Iris pigment epithelial cell (primary cell): ENCODE data around the gene C4orf46.

Experiments
- DNase-seq: peaks from one replicate; pipeline ENCODE4 v3.0.0-alpha.2; 2011; ENCODE audit warnings: low read depth

C4orf46 gene

DNA sequence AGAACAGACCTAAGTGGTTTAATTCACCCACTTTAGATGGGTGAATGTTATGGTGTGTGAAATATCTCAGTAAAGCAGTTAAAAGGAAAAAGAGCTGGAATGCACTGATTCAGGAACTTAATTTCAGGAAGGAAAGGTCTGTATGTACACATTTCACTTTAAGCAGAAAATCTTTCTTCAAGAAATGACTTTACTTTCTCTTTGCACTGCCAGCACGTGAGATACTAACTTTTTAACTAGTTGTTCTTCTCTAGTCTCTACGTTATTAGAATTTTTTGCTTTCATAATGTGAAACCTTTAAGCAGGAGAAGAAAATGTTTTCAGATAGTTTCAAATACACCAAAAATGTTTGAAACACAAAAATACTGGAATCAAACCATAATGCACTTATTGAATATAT is 18.8 kb downstream of the C4orf46 start:
- no peak for DNase-seq

DNA sequence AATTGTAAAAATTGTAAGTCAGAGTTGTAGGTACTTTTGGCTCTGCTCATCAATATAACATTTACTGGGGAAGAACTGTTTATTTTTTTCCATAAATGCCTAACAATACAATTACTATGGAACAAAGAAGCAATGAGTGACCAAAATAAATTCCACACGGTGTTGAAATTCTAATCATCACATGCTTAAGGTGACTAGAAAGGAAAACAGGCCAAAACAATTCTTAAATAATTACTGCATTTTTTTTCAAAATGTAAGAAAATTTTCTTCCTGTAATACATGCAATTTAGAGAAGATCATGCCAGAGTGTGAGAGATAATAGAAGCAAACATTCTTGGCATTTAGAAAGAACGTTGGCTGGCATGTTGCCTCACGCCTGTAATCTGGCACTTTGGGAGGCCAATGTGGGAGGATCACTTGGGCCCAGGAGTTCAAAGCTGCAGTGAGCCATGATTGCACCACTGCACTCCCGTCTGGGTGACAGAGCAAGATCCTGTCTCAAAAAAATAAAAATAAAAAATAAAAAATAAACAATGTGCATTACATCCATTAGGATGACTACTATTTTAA is 22.5 kb downstream of the C4orf46 start:
- no peak for DNase-seq

DNA sequence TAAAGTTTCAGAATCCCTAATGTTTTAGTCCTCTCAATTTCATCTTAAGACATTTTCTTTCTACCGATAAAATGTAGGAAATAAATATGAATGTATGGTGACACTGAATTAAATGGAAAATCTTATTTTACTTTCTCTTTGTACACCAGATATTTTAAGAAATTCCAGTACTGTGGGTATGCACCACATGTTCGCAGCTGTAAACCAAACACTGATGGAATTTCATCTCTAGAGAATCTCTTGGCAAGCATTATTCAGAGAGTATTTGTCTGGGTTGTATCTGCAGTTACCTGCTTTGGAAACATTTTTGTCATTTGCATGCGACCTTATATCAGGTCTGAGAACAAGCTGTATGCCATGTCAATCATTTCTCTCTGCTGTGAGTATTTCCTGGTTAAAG is 26.9 kb downstream of the C4orf46 start:
- DNase-seq: no peak

DNA sequence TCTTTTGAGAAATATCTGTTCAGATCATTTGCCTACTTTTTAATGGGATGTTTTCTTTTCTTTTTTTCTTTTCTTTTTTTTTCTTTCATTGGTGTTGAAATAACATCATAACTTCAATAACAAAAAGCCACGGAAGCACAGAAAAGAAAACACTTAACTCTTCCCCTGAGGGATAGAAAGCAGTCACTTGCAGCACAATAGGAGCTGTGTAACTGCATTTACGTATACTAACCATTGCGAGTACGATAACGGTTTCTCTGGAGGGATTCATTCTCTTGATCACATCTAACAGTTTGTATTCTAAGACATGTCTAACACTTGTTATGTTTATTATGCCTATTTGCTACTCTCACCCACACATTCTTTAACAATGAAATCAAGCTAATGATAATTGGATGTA is 27.3 kb downstream of the C4orf46 start:
- no peak for DNase-seq

DNA sequence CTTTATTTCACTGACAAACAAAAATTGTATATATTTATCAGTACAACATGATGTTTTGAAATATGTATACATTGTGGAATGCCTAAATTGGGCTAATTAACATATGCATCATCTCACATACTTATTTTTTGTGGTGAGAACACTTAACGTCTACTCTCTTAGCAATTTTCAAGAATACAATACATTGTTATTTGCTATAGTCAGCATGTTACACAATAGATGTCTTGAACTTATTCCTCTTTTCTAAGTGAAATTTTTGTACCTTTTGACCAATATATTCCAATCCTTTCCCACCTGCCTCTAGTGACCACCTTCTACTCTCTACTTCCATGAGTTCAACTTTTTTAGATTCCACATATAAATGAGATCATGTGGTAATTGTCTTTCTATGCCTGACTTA is 35.1 kb downstream of the C4orf46 start:
- no peak for DNase-seq

DNA sequence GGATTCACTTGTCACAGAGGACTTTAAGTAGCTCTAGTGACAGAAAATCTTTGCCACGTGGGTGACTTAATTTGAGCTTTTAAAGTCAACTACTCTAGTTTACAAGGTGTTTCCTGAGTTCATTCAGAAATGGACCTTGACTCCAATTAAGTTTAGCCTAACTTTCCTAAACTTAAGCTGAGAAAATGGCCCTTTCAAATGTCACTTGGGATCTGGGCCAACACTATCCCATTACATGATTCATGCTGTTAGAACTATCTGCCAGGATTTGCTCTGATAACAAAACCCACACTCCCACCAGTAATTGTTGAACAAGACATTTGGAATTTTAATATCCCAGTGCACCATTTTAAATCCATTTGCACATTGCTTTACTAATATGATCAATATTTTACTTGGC is 40.8 kb downstream of the C4orf46 start:
- peak; percentile 46 for DNase-seq

DNA sequence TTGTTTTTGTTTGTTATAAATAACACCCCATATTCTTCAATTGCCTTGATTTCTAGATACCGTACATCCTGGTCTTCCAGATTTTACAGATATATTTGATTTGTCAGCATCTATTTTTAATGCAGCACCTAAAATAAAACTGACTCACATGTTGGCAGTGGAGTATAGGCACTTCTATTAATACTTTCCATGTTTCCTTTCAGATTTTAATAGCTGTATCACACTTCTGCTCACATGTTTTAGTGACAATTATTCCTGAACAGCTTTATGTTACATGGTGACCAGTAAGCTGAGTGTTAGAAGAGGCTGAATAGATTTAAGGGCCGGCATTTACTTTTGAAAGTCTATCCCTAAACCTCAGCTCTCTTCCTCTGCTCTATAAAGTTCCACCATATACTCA is 46.1 kb downstream of the C4orf46 start:
- DNase-seq: no peak

DNA sequence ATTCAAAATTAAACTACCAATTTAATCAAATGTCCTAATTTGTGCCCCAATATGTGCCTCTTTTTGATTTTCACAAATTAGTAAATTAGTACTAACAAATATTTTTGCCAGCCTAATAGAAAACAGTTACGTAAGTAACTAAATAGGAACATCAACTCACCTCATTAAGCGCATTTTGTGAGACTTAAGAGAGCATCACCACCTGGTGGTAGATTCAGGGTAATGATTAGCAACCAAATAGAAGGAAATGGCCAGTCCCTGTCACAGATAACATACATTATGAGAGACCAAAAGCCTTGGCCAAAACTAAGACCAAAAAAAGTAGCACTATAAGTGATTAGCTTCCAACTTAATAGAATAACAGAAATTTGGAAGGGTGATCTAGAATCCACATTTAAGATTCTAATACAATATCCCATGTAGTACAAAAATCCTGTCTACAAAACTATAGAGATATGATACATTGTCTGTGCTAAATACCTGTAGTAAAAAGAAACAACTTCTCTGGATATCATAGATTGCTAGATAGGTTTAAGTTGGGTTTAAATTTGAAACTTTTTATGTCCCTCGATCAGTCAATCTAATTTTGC is 46.7 kb downstream of the C4orf46 start:
- DNase-seq: peak; percentile 71

DNA sequence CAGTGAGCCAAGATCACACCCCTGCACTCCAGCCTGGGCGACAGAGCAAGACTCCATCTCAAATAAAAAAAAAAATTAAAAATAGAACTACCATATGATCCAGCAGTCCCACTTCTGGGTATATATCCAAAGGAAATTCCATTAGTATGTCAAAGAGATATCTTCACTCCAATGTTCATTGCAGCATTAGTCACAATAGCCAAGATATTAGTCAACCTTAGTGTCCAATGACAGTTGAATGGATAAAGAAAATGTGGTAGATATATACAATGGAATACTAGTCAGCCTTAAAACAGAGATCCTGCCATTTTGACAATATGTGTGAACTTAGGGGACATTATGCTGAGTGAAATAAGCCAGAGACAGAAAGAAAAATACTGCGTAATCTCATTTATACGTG is 49.4 kb downstream of the C4orf46 start:
- peak; percentile 14 for DNase-seq

DNA sequence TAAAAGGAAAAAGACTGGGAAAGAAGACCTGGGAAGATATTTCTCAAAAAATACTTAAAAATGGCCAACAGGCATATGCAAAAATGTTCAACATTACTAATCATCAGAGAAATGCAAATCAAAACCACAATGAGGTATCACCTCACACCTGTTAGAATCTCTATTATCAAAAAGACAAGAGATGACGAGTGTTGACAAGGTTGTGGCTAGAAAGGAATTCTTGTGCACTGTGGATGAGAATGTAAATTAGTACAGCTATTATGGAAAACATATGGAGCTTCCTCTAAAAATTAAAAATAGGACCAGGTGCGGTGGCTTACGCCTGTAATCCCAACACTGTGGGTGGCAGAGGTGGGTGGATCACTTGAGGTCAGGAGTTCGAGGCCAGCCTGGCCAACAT is 50.0 kb downstream of the C4orf46 start:
- no peak for DNase-seq

DNA sequence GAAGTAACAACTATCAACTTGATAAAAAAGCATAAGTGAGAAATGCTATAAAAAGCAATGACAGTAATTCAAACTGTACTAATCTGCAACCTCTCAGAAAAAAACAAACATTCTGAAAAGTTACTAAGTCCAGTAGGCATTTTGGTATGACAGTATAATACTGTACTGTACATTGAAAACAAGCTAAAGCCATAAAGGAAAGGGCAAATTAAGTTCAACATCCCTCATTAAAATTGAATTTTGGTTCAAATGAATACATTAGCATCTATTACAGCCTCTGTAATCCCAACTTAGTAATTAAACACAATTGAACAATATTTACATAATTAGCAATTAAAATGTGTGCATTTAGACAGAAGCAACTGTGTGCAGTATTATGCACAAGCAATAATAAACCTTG is 53.7 kb downstream of the C4orf46 start:
- no peak for DNase-seq
